Dedifferentiated amniotic fluid mesenchymal stem cell (primary cell): ENCODE data around the gene PTGES3.
A peak's percentile ranks its signal among the peaks of the same experiment; 100 is the strongest.
"Not testable (repeated sequence)": the region's sequence is repeated elsewhere in the genome, so short reads cannot be mapped to it uniquely, and the experiment has no call there.

Experiments
- DNase-seq: peaks from one replicate; pipeline ENCODE4 v3.0.0-alpha.2; 2016; ENCODE audit errors: extremely low spot score

Gene PTGES3

GRCh38 chr12:56657416-56658379, 30.4 kb downstream of the PTGES3 start:
- no peak for DNase-seq

- DNase-seq: not testable (repeated sequence)
Observed at GRCh38 chr12:56653781-56654180, 34.3 kb downstream of the PTGES3 start.

GRCh38 chr12:56648023-56648422, 40.1 kb downstream of the PTGES3 start:
- not testable (repeated sequence) for DNase-seq

- peak; percentile 100 for DNase-seq
Observed at GRCh38 chr12:56645717-56646446, 42.2 kb downstream of the PTGES3 start, which contains the start of gene ATP5F1B. TSS of gene ATP5F1B (minus strand) at chr12:56645984. CDS start at chr12:56645963, 21 bp downstream.

- DNase-seq: no peak
Observed at GRCh38 chr12:56645201-56645716, 42.8 kb downstream of the PTGES3 start.

- DNase-seq: no peak
Observed at GRCh38 chr12:56644654-56645053, 43.4 kb downstream of the PTGES3 start.

GRCh38 chr12:56641219-56641618, 46.9 kb downstream of the PTGES3 start:
- no peak for DNase-seq

GRCh38 chr12:56637621-56638020, 50.5 kb downstream of the PTGES3 start:
- DNase-seq: no peak

GRCh38 chr12:56636675-56637540, 51.2 kb downstream of the PTGES3 start:
- peak; percentile 100 for DNase-seq

GRCh38 chr12:56635806-56636674, 52.0 kb downstream of the PTGES3 start:
- peak; percentile 88 for DNase-seq

- peak; percentile 46 for DNase-seq
Observed at GRCh38 chr12:56634837-56635791, 53.0 kb downstream of the PTGES3 start.

- no peak for DNase-seq
Observed at GRCh38 chr12:56634242-56634836, 53.7 kb downstream of the PTGES3 start.

- DNase-seq: no peak
Observed at GRCh38 chr12:56633468-56634241, 54.4 kb downstream of the PTGES3 start.

- DNase-seq: no peak
Observed at GRCh38 chr12:56632701-56633467, 55.2 kb downstream of the PTGES3 start.

GRCh38 chr12:56631790-56632700, 56.0 kb downstream of the PTGES3 start:
- DNase-seq: no peak

GRCh38 chr12:56630180-56630632, 57.9 kb downstream of the PTGES3 start, which contains the start of gene BAZ2A:
TSS of gene BAZ2A (minus strand) at chr12:56630326. CDS start at chr12:56617530, 12,796 bp downstream.
- peak; percentile 71 for DNase-seq
